ENCODE results near the gene VIPR1. TPM values are rescaled to one million over a fixed set of nuclear protein-coding genes. Genes with fewer than 3 reads are reported as not detected.

The VIPR1 gene, protein sequence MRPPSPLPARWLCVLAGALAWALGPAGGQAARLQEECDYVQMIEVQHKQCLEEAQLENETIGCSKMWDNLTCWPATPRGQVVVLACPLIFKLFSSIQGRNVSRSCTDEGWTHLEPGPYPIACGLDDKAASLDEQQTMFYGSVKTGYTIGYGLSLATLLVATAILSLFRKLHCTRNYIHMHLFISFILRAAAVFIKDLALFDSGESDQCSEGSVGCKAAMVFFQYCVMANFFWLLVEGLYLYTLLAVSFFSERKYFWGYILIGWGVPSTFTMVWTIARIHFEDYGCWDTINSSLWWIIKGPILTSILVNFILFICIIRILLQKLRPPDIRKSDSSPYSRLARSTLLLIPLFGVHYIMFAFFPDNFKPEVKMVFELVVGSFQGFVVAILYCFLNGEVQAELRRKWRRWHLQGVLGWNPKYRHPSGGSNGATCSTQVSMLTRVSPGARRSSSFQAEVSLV
- 1.2 to 2.3 TPM (median 1.7 TPM) in 5 replicates for total RNA-seq (2022; extraction: Qiagen RNA extraction)

DNA sequence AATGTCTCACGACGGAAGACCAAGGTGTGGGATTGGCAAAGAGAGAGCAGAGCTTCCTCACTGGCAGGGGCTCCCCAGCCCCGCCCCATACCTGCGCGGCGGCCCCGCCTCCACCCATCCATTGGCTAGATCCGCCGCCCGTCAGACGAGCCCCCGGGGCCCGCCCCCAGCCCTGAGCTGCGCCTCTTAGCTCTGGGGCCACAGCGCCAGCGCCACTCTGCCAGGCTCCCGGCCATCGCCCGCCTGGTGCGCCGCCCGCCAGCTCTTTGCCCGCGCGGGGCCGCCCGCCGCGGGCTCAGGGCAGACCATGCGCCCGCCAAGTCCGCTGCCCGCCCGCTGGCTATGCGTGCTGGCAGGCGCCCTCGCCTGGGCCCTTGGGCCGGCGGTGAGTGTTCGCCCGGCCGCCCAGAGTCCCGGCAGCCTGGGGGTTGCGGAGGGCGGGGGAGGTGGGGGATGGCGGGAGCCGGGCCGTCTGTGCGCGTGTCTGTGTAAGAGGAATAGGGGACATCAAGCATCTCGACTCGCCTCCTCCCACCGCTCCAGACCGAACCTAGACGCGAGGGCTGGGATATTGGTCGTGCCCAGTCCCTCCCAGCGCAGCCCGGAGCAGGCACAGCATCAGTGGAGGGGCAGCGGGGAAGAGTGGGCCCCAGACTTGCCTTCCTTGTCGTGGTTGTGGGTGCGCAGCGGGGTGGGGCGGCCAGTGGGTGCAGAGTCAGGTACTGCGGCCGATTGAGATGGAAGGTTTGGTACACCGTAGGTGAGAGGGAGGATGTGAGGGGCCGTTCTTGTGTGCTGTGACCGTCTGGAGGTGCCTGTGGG lies at the start of gene VIPR1:
VIPR1 (plus strand) TSS at position 215 of the 822 bp plus-strand sequence; CDS start at position 308, 93 bp downstream.

DNA sequence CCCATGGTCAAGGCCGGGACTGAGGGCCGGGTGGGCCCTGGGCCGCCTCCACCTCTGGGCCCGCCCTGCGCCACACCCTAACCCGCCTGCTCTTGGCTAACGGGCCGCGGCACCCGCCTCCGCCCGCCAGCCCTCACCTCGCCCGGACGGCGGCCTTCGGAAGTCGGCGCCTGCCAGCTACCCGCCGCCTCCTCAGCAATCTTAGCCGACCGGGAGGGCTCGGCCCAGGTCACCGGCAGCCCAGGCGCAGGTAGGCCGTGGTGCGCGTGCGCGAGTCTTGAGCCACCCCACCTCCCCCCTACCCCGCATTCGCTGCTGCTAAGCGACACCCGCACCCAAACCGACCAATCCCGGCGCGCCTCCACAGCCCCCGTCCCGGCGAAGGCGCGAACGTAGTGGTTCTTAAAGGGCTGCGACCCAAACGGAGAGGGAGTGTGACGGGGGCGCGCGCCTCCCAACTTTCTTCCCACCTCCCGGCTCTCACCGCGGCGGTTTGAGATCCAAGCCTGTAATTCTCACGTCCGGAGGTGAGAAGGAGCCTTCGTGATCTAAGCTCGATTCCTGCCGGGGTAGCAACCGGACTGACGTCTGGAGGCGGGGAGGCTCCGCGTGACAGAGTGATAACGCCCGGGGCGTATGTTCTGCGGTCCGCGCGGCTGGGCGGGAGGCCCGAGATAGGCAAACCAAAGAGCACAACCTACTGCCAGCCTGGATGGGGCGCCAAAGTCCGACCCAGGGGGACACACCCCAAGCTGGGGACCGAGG lies 79.4 kb downstream of the VIPR1 start, which contains the start of gene SEC22C:
SEC22C (minus strand) TSS at position 259 of the 765 bp plus-strand sequence. CDS start 12,921 bp downstream, outside the sequence.

Other genes with a start within 250 kb of the VIPR1 start
- 1.6 to 2.6 TPM (median 1.7 TPM) in 5 replicates for gene CCK, start 236.5 kb upstream of the VIPR1 start, total RNA-seq (2022; extraction: Qiagen RNA extraction)
- not detected in 5 replicates for gene LYZL4, start 92.0 kb upstream of the VIPR1 start, total RNA-seq (2022; extraction: Qiagen RNA extraction)
- gene SEC22C, start 79.3 kb downstream of the VIPR1 start, total RNA-seq (2022; extraction: Qiagen RNA extraction): 29.0 to 37.7 TPM (median 34.1 TPM) in 5 replicates
- 16.4 to 19.1 TPM (median 16.9 TPM) in 5 replicates for gene SS18L2, start 88.2 kb downstream of the VIPR1 start, total RNA-seq (2022; extraction: Qiagen RNA extraction)
- gene NKTR, start 98.0 kb downstream of the VIPR1 start, total RNA-seq (2022; extraction: Qiagen RNA extraction): 7.8 to 14.1 TPM (median 10.0 TPM) in 5 replicates
- 4.8 to 7.0 TPM (median 5.8 TPM) in 5 replicates for gene ZBTB47, start 151.1 kb downstream of the VIPR1 start, total RNA-seq (2022; extraction: Qiagen RNA extraction)
- gene KLHL40, start 182.9 kb downstream of the VIPR1 start, total RNA-seq (2022; extraction: Qiagen RNA extraction): not detected in 5 replicates
- gene HHATL, start 200.2 kb downstream of the VIPR1 start, total RNA-seq (2022; extraction: Qiagen RNA extraction): 0.14 TPM in 1 of 5 replicates, not detected in the others